GM08714 (cell line): ENCODE measurements around the gene ALMS1.

Source experiments
- H3K4me3 ChIP-seq: fragments of 200-500 bp; sonication (Bioruptor generic); 2 replicates; pipeline ENCODE4 v1.5.1; 2014; ENCODE audit warnings: mild to moderate bottlenecking, low read length, inconsistent platforms
- ZNF274 ChIP-seq: IDR thresholded peaks from 2 replicates; pipeline ENCODE4 v1.6.1; 2012; ENCODE audit warnings: mild to moderate bottlenecking, low read depth, low read length

The ALMS1 gene

GRCh38 chr2:73651591-73652230, 266.1 kb downstream of the ALMS1 start:
- no peak for TF ChIP-seq ZNF274

GRCh38 chr2:73652348-73652747, 266.7 kb downstream of the ALMS1 start:
- TF ChIP-seq ZNF274, result no peak
- H3K4me3 ChIP-seq, result no peak overlapping the region

More at GRCh38 chr2:73651591-73652230, 266.1 kb downstream of the ALMS1 start:
- no peak overlapping the region for H3K4me3 ChIP-seq

- no peak for TF ChIP-seq ZNF274
- H3K4me3 ChIP-seq, result no peak overlapping the region
Measured at GRCh38 chr2:73654175-73654574, 268.5 kb downstream of the ALMS1 start.
